Endodermal cell (in vitro differentiated cells): ENCODE measurements around the gene PINK1. TPM values are rescaled to one million over a fixed set of nuclear protein-coding genes. Genes with fewer than 3 reads are reported as not detected.

Experiments
- DNase-seq: peaks from one replicate; pipeline ENCODE4 v3.0.0-alpha.2; 2017
- H3K27ac ChIP-seq: 2 replicates; pipeline ENCODE4 v1.5.1; 2013; ENCODE audit warnings: mild to moderate bottlenecking, low read depth, low read length, moderate library complexity
- H3K27me3 ChIP-seq: 2 replicates; pipeline ENCODE4 v1.6.1; 2013; ENCODE audit warnings: mild to moderate bottlenecking, low read length, moderate library complexity; ENCODE audit not compliant: insufficient read depth, control insufficient read depth, poor library complexity, severe bottlenecking
- H3K36me3 ChIP-seq: 2 replicates; pipeline ENCODE4 v1.7.0; 2013; ENCODE audit warnings: mild to moderate bottlenecking, low read length, moderate library complexity; ENCODE audit not compliant: control insufficient read depth, insufficient read depth
- H3K4me1 ChIP-seq: one replicate; pipeline ENCODE4 v1.7.0; 2013; ENCODE audit warnings: low read length; ENCODE audit not compliant: control insufficient read depth, insufficient read depth
- H3K4me3 ChIP-seq: 2 replicates; pipeline ENCODE4 v1.5.1; 2013; ENCODE audit warnings: mild to moderate bottlenecking, low read length, moderate library complexity
- H3K9ac ChIP-seq: 2 replicates; pipeline ENCODE4 v1.6.1; 2013; ENCODE audit warnings: mild to moderate bottlenecking, low read length, moderate library complexity; ENCODE audit not compliant: poor library complexity, severe bottlenecking; ENCODE audit errors: extremely low read depth
- H3K9me3 ChIP-seq: 2 replicates; pipeline ENCODE4 v1.6.1; 2013; ENCODE audit warnings: mild to moderate bottlenecking, low read length, moderate library complexity; ENCODE audit not compliant: control insufficient read depth
- H3K27ac Mint-ChIP-seq: 2 replicates; pipeline ENCODE4 v1.8.0; 2020; ENCODE audit warnings: mixed read lengths
- H3K27me3 Mint-ChIP-seq: 2 replicates; pipeline ENCODE4 v1.8.0; 2021; ENCODE audit warnings: mild to moderate bottlenecking, mixed read lengths; ENCODE audit not compliant: insufficient read depth
- H3K36me3 Mint-ChIP-seq: 2 replicates; pipeline ENCODE4 v1.8.0; 2020; ENCODE audit warnings: low read depth, mixed read lengths
- H3K4me1 Mint-ChIP-seq: 2 replicates; pipeline ENCODE4 v1.8.0; 2020; ENCODE audit warnings: mixed read lengths
- H3K4me3 Mint-ChIP-seq: 2 replicates; pipeline ENCODE4 v1.8.0; 2020; ENCODE audit warnings: mild to moderate bottlenecking, moderate library complexity, mixed read lengths
- H3K9me3 Mint-ChIP-seq: 2 replicates; pipeline ENCODE4 v1.8.0; 2020; ENCODE audit warnings: mild to moderate bottlenecking, mixed read lengths
- WGBS, 2 experiments: methylation state at CpG; one replicate each; pipeline versions ENCODE4 v1.1.5 to v1.1.7; 2013; ENCODE audit warnings: missing lambda C conversion rate in 2 of 2, mixed read lengths in 1 of 2; ENCODE audit not compliant: insufficient coverage in 1 of 2, insufficient read length in 1 of 2; 5-methylcytosine and 5-hydroxymethylcytosine counted together
- total RNA-seq, 2 donors: library from RNA; stranded (reverse); fragmentation: NEBNext Ultra II Directional in 1 of 2; extraction: Animal tissue kit (Norgen Biotek cat#: 25700) in 1 of 2; gene quantifications; 2 replicates in 1 of 2; 3 replicates in 1 of 2; pipeline ENCODE4 v1.2.1, GENCODE V29; 2021
- TF ChIP-seq, protein P1 (sequence below): fragments of 200-600 bp; sonication (generic); conservative IDR thresholded peaks from 2 replicates; pipeline ENCODE4 v1.5.0; 2021; ENCODE audit warnings: antibody characterized with exemption, mild to moderate bottlenecking

PINK1 gene
- total RNA-seq, 2 donors from 2014 or later, result 26.3 to 27.7 TPM

DNA sequence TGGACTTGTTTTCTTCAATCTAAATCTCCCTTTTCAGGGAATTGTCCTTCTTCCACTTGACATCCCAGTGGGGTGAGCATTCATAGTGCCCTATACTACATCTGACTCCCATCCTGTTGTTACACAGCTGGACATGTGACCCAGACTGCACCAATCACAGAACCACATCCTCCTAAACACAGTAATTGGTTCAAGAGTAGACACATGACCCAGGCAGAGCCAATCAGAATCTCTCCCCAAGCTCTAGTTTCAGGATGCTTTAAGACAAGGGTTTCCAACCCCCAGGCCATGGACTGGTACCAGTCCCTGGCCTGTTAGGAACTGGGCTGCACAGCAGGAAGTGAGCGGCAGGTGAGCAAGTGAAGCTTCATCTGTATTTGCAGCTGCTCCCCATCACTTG lies 33.5 kb downstream of the PINK1 start:
- Histone ChIP-seq H3K27ac (no peak overlapping the region), H3K27me3 (no peaks in the 10 kb centered on the region), H3K9ac (no peak overlapping the region), H3K9me3 (no peaks in the 10 kb centered on the region), H3K4me3 (no peak overlapping the region), H3K4me1 (no peaks in the 10 kb centered on the region), H3K36me3 (no peaks in the 10 kb centered on the region)
- Mint-ChIP-seq H3K9me3 (peaks cover 1% of the 10 kb centered on the region), H3K4me3 (no peak overlapping the region), H3K36me3 (no peaks in the 10 kb centered on the region), H3K27ac (no peak overlapping the region), H3K4me1 (peaks cover 9% of the 10 kb centered on the region), H3K27me3 (no peaks in the 10 kb centered on the region)
- DNase-seq, result no peak
- 88 to 96% methylated on average over 1 of the region's 1 CpG for WGBS, 2 experiments
- TF ChIP-seq, protein P1, sequence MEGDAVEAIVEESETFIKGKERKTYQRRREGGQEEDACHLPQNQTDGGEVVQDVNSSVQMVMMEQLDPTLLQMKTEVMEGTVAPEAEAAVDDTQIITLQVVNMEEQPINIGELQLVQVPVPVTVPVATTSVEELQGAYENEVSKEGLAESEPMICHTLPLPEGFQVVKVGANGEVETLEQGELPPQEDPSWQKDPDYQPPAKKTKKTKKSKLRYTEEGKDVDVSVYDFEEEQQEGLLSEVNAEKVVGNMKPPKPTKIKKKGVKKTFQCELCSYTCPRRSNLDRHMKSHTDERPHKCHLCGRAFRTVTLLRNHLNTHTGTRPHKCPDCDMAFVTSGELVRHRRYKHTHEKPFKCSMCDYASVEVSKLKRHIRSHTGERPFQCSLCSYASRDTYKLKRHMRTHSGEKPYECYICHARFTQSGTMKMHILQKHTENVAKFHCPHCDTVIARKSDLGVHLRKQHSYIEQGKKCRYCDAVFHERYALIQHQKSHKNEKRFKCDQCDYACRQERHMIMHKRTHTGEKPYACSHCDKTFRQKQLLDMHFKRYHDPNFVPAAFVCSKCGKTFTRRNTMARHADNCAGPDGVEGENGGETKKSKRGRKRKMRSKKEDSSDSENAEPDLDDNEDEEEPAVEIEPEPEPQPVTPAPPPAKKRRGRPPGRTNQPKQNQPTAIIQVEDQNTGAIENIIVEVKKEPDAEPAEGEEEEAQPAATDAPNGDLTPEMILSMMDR, result no peak

DNA sequence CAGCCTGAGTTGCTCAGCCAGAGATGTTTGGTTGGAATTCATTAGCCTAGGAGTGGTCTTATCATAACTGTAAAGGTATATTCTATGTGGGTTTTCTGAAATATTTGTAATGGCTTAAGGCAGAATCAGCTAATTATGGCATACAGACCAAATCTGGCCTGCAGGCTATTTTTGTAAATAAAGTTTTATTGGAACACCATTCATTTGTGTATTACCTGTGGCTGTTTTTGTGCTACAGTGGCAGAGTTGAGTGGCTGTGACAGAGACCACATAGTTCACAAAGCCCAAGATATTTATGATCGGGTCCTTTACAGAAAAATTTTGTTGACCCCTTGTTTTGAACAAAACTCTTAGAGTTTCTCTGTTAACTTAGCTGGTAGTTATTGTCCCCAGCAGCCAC lies 35.3 kb downstream of the PINK1 start:
- Mint-ChIP-seq H3K36me3 (no peaks in the 10 kb centered on the region), H3K9me3 (peaks cover 1% of the 10 kb centered on the region), H3K4me3 (no peak overlapping the region), H3K4me1 (no peaks in the 10 kb centered on the region), H3K27me3 (no peaks in the 10 kb centered on the region), H3K27ac (no peak overlapping the region)
- WGBS, 2 experiments, result 100% methylated on average over 1 of the region's 1 CpG
- H3K27ac ChIP-seq, result no peak overlapping the region
- no peaks in the 10 kb centered on the region for H3K9me3 ChIP-seq
- H3K36me3 ChIP-seq, result no peaks in the 10 kb centered on the region
- no peak overlapping the region for H3K4me3 ChIP-seq
- no peak overlapping the region for H3K9ac ChIP-seq
- H3K4me1 ChIP-seq, result no peaks in the 10 kb centered on the region
- no peak for DNase-seq
- no peaks in the 10 kb centered on the region for H3K27me3 ChIP-seq
- TF ChIP-seq, protein P1, result no peak

DNA sequence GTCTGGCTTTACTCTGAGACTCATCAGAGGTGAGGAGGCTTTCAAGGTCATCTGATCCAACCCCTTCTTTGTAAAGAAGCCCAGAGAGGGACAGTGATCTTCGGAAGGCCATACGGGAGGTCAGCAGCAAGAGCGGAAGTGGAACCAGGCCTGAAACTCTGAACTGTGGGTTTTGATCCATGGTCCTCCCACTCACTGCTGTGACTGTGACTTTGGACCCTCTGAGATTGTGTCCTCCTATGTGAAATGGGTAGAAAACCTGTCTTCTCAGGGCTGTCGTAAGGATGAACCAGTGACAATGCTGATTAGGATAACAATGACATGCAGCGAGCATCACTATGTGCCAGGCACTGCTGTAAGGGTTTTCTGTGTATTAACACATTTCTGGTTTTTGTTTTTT lies 37.7 kb downstream of the PINK1 start:
- Mint-ChIP-seq H3K27ac (no peak overlapping the region), H3K27me3 (no peaks in the 10 kb centered on the region), H3K4me3 (no peak overlapping the region), H3K36me3 (no peaks in the 10 kb centered on the region), H3K9me3 (peaks cover 1% of the 10 kb centered on the region), H3K4me1 (no peaks in the 10 kb centered on the region)
- Histone ChIP-seq H3K4me3 (no peak overlapping the region), H3K27ac (no peak overlapping the region), H3K9ac (no peak overlapping the region), H3K9me3 (no peaks in the 10 kb centered on the region), H3K27me3 (no peaks in the 10 kb centered on the region), H3K36me3 (peaks cover 3% of the 10 kb centered on the region), H3K4me1 (no peaks in the 10 kb centered on the region)
- no peak for DNase-seq
- WGBS, 2 experiments, result 95 to 96% methylated on average over 4 to 5 of the region's 5 CpGs
- TF ChIP-seq, protein P1, result no peak
